Gastroesophageal sphincter (tissue), 4 donors: Measurements from ENCODE around the gene MAP3K21. TPM values are rescaled to one million over a fixed set of nuclear protein-coding genes. Genes with fewer than 3 reads are reported as not detected.
A peak's percentile ranks its signal among the peaks of the same experiment; 100 is the strongest.

Source experiments
- ATAC-seq: fragments of 150-250 bp; one replicate; pipeline ENCODE4 v1.9.1; 2016; ENCODE audit warnings: mild to moderate bottlenecking, moderate library complexity
- H3K27ac ChIP-seq, 4 donors: fragments of 200-600 bp; sonication (generic) in 3 of 4; 1 replicate in 3 of 4; 2 replicates in 1 of 4; pipeline ENCODE4 v1.5.1; 2016 to 2019
- H3K27me3 ChIP-seq: fragments of 200-600 bp; sonication (generic); one replicate; pipeline ENCODE4 v1.5.1; 2019
- H3K36me3 ChIP-seq, 2 donors: fragments of 200-600 bp; sonication (generic); one replicate each; pipeline ENCODE4 v1.5.1; 2019; ENCODE audit warnings: control low read depth in 1 of 2
- H3K4me1 ChIP-seq, 3 donors: fragments of 200-600 bp; sonication (generic); 1 replicate in 2 of 3; 2 replicates in 1 of 3; pipeline ENCODE4 v1.5.1; 2016 to 2019; ENCODE audit warnings: control low read depth in 2 of 3
- H3K4me3 ChIP-seq, 2 donors: fragments of 200-600 bp; sonication (generic); one replicate each; pipeline ENCODE4 v1.5.1; 2019; ENCODE audit warnings: mild to moderate bottlenecking in 1 of 2, moderate library complexity in 1 of 2
- H3K9me3 ChIP-seq, 3 donors: fragments of 200-600 bp; sonication (generic); one replicate each; pipeline ENCODE4 v1.5.1; 2017 to 2019; ENCODE audit warnings: control low read depth in 2 of 3
- EP300 ChIP-seq: sonication (generic); formaldehyde crosslinking; IDR thresholded peaks from one replicate; pipeline ENCODE4 v1.6.1; 2017; ENCODE audit warnings: antibody characterized with exemption, mild to moderate bottlenecking
- POLR2A ChIP-seq, 2 donors: fragments of 450-650 bp; IDR thresholded peaks; one replicate each; pipeline ENCODE4 v1.6.1; 2017; ENCODE audit warnings: antibody characterized with exemption in 2 of 2, mild to moderate bottlenecking in 2 of 2, moderate library complexity in 1 of 2
- POLR2AphosphoS5 ChIP-seq: sonication (generic); formaldehyde crosslinking; IDR thresholded peaks from one replicate; pipeline ENCODE4 v1.6.1; 2017; ENCODE audit warnings: antibody characterized with exemption
- WGBS, 2 donors: methylation state at CpG; one replicate each; pipeline ENCODE4 v1.1.5; 2018; ENCODE audit warnings: low coverage in 1 of 2; 5-methylcytosine and 5-hydroxymethylcytosine counted together
- total RNA-seq, 4 donors: library from RNA; depleted of rRNA; stranded (reverse); fragments of >200 nt; gene quantifications; one replicate each; pipeline ENCODE4 v1.1.0, GENCODE V29; 2016
- TF ChIP-seq, protein P1 (sequence below), 4 experiments: fragments of 200-600 bp in 2 of 4; fragments of 450-650 bp in 2 of 4; sonication (generic) in 1 of 4; IDR thresholded peaks; one replicate each; pipeline ENCODE4 v1.5.1; 2017 to 2019; ENCODE audit warnings: antibody characterized with exemption in 4 of 4, mild to moderate bottlenecking in 2 of 4, moderate library complexity in 2 of 4

The MAP3K21 gene
- total RNA-seq, 4 donors from 2014 or later = 0.27 to 1.2 (median 0.61) TPM

DNA sequence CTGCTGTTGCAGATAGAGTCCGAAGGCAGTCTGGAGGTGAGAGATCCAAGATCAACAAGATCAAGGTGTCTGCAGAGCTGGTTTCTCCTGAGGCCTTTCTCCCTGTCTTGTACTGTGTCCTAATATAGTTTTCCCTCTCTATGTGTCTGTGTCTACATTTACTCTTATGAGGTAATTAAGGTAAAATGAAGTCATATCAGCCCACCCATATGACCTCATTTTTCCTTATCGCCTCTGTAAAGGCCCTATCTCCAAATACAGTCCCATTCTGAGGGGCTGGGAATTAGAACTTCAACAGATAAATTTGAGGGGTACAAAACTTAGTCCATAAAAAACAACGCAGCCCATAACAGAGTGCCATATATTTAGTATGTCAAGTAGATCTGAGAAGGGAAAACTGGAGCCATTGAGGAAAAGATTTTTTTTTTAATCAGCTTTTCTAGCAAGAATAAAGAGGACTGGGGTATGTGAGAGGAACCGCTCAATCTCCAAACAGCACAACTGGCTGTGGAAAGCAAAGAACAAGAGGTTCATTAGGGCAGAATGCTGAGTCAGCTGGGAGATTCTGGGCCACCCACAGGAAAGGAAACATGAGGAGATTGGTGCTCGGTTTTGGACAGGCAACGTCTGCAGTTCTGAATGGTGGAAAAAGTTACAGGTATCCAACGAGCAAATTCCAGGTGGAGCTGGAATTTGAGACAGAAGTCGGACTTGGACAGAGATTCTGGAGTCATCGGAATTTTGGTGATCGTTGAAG is 65.7 kb downstream of the MAP3K21 start:
- peaks cover 31% of the 10 kb centered on the region for H3K27me3 ChIP-seq
- no peaks in the 10 kb centered on the region for H3K36me3 ChIP-seq
- no peak overlapping the region for H3K27ac ChIP-seq
- ATAC-seq = no peak
- 58 to 59% methylated on average over 9 to 10 of the region's 10 CpGs for WGBS, 2 donors
- H3K9me3 ChIP-seq = no peaks in the 10 kb centered on the region
- H3K4me3 ChIP-seq = no peak overlapping the region
- H3K4me1 ChIP-seq = no peaks in the 10 kb centered on the region
- no peak for TF ChIP-seq POLR2AphosphoS5
- TF ChIP-seq EP300 = no peak
- TF ChIP-seq POLR2A (IDR thresholded peaks at IDR 0.05) = no peak
- TF ChIP-seq, protein P1, sequence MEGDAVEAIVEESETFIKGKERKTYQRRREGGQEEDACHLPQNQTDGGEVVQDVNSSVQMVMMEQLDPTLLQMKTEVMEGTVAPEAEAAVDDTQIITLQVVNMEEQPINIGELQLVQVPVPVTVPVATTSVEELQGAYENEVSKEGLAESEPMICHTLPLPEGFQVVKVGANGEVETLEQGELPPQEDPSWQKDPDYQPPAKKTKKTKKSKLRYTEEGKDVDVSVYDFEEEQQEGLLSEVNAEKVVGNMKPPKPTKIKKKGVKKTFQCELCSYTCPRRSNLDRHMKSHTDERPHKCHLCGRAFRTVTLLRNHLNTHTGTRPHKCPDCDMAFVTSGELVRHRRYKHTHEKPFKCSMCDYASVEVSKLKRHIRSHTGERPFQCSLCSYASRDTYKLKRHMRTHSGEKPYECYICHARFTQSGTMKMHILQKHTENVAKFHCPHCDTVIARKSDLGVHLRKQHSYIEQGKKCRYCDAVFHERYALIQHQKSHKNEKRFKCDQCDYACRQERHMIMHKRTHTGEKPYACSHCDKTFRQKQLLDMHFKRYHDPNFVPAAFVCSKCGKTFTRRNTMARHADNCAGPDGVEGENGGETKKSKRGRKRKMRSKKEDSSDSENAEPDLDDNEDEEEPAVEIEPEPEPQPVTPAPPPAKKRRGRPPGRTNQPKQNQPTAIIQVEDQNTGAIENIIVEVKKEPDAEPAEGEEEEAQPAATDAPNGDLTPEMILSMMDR (IDR thresholded peaks at IDR 0.05) = no peak

DNA sequence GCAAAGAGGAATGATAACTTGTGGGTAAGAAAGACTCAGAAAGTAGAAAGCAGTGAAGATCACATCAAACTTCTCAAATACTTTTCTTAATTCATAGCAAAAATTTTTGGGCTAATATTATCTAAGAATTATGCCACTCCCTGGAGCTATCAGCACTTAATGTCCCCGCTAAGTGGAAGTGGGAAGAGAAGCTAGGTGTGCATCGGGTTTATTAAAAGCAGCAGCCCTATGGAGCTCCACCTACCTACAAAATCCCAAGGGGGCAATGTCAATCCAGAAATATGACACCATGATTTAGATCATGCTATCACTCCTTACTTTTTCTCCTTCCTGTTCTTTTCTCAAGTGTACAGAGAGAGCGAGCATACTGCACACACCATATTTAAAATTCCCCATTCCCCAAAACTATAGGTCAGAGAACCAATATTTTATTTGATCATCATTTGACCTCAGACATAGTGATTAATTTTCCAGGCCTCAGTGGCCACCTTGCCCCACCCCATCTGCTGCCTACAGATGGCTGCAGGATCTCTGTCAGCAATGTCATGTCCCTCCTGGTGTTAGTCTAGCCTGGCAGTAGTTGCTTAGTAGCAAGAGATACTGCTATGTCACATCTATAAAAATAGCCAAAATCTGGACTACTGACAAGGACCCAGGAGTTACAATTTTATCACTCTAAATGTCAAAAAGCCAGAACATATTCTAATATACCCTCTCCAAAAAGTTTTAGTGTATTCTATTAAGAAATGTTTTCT is 66.6 kb downstream of the MAP3K21 start:
- 78 to 81% methylated on average over 3 of the region's 3 CpGs for WGBS, 2 donors

DNA sequence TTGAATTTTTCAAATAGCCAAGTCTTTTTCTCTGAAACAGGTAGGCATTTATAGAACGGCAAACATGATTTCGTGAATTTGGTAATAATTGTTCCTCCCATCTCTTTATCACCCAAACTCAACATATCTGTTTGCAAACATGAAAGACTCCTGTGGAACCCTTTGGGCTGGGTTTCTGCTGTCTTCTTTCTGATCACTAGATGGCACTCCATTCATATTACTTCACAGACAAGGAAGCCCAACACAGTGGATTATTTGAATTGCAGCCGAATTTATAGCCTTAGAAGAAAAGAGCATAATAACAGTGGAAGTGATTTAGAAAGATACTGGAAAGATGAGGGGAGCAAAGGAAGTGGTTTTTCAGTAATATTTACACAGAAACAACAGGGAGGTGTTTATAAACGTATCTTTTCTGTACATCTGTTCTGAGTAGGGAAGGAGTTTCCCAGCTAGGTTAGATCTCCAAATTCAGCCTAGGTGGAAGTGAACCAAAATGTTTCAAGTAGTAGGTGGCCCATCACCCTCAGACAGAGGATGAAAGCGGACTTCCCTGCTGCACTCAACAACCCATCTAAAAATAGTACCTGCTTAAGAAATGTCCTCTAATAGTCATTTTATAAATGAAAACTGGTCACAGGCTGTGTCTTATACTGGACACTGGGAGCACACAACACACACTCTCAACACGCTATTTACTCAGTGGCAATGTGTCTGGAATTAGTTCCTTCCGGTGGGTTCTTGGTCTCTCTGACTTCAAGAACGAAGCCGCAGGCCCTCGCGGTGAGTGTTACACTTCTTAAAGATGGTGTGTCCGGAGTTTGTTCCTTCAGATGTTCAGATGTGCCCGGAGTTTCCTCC is 67.6 kb downstream of the MAP3K21 start:
- no peaks in the 10 kb centered on the region for H3K36me3 ChIP-seq
- TF ChIP-seq, protein P1 (IDR thresholded peaks at IDR 0.05) = peak; percentile 30 to 60 (median 38)
- TF ChIP-seq POLR2A (IDR thresholded peaks at IDR 0.05) = no peak
- no peak overlapping the region for H3K27ac ChIP-seq
- 7 to 62% methylated on average over 5 to 13 of the region's 13 CpGs for WGBS, 2 donors
- H3K4me1 ChIP-seq = no peaks in the 10 kb centered on the region
- H3K9me3 ChIP-seq = no peaks in the 10 kb centered on the region
- peaks cover 37% of the 10 kb centered on the region for H3K27me3 ChIP-seq
- no peak overlapping the region for H3K4me3 ChIP-seq
- ATAC-seq = no peak

More for the DNA sequence above, 66.6 kb downstream of the MAP3K21 start:
- no peaks in the 10 kb centered on the region for H3K4me1 ChIP-seq
- no peak overlapping the region for H3K27ac ChIP-seq
- H3K9me3 ChIP-seq = no peaks in the 10 kb centered on the region
- H3K36me3 ChIP-seq = no peaks in the 10 kb centered on the region
- TF ChIP-seq POLR2AphosphoS5 = no peak
- ATAC-seq = no peak
- no peak overlapping the region for H3K4me3 ChIP-seq
- H3K27me3 ChIP-seq = peaks cover 31% of the 10 kb centered on the region

DNA sequence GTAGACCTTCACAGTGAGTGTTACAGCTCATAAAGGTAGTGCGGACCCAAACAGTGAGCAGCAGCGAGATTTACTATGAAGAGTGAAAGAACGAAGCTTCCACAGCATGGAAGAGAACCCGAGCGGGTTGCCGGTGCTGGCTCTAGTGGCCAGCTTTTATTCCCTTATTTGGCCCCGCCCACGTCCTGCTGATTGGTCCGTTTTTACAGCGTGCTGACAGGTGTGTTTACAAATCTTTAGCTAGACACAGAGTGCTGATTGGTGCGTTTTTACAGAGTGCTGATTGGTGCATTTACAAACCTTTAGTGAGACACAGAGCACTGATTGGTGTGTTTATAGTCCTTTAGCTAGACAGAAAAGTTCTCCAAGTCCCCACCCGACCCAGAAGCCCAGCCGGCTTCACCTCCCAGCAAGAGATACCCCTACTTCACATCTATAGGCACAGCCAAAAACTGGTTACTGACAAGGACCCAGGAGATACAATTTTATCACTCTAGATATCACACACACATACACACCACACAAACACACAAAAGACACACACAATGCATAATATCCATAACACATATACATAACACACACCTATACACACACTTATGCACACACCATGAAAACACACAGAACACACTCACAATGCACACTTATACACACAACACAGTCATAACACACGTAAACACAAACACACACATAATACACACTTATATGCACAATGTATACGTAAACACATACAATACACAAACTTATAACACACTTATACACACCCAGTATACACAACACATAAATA is 68.5 kb downstream of the MAP3K21 start:
- Histone ChIP-seq H3K4me1 (no peaks in the 10 kb centered on the region), H3K27ac (no peak overlapping the region), H3K36me3 (no peaks in the 10 kb centered on the region), H3K4me3 (no peak overlapping the region), H3K27me3 (peaks cover 35% of the 10 kb centered on the region), H3K9me3 (no peaks in the 10 kb centered on the region)
- WGBS, 2 donors = 90 to 96% methylated on average over 7 to 14 of the region's 15 CpGs
- TF ChIP-seq EP300 = no peak
- TF ChIP-seq POLR2A (IDR thresholded peaks at IDR 0.05) = no peak
- no peak for TF ChIP-seq POLR2AphosphoS5
- TF ChIP-seq, protein P1 (IDR thresholded peaks at IDR 0.05) = no peak
- no peak for ATAC-seq
